AG09319 (cell line): ENCODE results near the gene XG.
"Not testable (repeated sequence)": the region's sequence is repeated elsewhere in the genome, so short reads cannot be mapped to it uniquely, and the experiment has no call there.

ENCODE experiments used
- DNase-seq: peaks from one replicate; pipeline ENCODE4 v3.0.0-alpha.2; 2010; ENCODE audit warnings: low read depth; ENCODE audit errors: extremely low read depth
- TF ChIP-seq, protein P1 (sequence below): IDR thresholded peaks from 2 replicates; pipeline ENCODE4 v1.5.1; 2011; ENCODE audit warnings: low read depth, mild to moderate bottlenecking, inconsistent platforms, low read length, moderate library complexity

XG gene

DNA sequence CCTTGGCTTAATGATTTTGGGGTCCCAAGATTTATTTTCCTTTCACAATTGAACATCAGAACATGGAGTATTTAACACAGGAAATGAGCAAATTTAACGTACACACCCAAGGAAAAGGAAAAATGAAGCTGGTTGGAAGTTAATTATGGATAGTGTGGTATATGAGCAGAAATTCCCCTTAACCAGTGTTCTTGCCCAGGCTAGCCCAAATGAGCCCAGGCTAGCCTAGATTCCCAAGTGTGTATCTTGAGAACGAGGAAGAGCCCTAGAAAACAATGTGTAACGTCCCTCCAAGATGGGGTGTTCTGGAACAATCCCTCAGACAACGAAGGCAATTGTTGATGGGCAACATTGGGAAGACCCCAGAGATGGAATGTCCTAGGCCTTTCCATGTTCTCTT is 33.7 kb downstream of the XG start:
- no peak for DNase-seq
- TF ChIP-seq, protein P1, sequence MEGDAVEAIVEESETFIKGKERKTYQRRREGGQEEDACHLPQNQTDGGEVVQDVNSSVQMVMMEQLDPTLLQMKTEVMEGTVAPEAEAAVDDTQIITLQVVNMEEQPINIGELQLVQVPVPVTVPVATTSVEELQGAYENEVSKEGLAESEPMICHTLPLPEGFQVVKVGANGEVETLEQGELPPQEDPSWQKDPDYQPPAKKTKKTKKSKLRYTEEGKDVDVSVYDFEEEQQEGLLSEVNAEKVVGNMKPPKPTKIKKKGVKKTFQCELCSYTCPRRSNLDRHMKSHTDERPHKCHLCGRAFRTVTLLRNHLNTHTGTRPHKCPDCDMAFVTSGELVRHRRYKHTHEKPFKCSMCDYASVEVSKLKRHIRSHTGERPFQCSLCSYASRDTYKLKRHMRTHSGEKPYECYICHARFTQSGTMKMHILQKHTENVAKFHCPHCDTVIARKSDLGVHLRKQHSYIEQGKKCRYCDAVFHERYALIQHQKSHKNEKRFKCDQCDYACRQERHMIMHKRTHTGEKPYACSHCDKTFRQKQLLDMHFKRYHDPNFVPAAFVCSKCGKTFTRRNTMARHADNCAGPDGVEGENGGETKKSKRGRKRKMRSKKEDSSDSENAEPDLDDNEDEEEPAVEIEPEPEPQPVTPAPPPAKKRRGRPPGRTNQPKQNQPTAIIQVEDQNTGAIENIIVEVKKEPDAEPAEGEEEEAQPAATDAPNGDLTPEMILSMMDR: no peak

DNA sequence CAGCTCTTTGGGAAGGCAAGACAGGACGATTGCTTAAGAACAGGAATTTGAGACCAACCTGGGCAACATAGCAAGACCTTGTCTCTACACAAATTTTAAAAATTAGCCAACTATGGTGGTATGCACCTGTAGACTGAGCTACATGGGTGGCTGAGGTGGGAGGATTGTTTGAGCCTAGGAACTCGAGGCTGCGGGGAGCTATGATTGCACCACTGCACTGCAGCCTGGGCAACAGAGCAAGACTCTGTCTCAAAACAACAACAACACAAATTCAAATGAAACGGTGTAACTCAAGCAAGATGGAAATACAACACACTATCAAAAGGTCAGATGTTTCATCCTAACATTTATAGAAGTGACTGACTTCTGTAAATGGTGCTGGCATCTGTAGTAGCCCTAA is 37.1 kb downstream of the XG start:
- no peak for DNase-seq
- TF ChIP-seq, protein P1: no peak

DNA sequence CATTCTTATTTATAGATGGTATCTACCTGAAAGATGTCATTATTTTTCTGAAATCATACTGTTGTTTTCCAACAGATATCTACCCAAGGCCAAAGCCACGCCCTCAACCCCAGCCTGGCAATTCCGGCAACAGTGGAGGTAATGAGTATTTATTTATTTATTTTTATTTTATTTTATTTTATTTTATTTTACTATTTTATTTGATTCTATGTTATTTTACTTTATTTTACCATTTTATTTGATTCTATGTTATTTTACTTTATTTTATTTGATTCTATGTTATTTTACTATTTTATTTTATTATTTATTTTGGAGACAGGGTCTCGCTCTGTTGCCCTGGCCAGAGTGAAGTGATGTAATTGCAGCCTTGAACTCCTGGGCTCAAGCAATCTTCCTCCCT is 37.7 kb downstream of the XG start:
- TF ChIP-seq, protein P1: no peak
- DNase-seq: no peak

DNA sequence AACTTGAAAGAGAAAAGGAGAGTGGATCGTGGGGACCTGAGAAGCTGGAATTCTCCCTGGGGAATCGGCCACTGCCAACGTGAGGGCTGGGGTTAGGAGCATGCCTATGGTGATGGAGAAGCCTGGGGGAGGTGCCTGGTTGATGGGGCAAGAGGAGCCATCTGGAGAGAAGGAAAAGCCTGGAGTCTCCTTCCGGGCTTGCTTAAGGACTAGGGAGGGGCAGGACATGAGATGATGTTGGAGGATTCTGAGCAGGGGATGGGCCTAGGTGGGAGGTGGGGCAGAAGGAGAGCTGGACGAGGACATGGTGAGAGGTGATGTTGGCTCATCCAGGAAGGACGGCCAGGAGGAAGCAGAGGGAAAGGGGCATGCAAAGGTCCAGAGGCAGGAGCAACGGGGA is 41.9 kb downstream of the XG start:
- TF ChIP-seq, protein P1: no peak
- DNase-seq: no peak

DNA sequence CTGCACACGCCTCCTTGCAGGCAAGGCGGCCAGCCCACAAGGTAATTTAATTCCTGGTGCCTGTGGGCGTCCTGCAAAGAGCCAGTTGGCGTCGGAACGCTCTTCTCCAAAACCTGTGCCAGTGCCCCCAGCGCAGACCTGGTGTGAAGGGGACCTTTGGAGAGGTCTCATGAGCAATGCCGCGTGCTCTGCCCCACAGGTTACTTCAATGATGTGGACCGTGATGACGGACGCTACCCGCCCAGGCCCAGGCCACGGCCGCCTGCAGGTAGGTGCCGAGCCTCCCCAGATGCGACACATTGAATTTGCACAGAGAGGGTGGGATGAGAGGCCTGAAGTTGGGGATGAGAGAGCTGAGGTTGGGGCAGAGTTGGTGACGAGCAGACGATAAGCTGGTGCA is 42.5 kb downstream of the XG start:
- DNase-seq: no peak
- TF ChIP-seq, protein P1: no peak

DNA sequence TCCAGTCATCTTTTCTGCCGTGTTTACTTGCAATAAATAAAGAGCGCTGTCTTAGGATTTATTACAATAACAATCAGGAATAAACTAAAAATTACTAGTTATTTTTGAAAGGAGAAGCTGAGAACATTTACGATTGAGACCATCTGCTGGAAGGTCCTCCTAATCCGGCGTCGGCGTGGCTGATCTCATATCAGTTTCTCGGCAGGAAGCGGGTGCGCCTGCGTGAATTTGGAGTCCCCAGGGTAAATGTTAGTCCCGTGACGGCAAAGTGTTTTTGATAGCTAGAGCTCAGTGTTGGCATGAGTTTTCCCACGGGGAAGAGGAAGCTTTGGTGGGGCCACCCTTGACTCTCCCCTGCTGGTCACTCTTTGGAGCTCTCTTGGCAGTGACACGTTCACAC is 45.0 kb downstream of the XG start:
- not testable (repeated sequence) for DNase-seq

DNA sequence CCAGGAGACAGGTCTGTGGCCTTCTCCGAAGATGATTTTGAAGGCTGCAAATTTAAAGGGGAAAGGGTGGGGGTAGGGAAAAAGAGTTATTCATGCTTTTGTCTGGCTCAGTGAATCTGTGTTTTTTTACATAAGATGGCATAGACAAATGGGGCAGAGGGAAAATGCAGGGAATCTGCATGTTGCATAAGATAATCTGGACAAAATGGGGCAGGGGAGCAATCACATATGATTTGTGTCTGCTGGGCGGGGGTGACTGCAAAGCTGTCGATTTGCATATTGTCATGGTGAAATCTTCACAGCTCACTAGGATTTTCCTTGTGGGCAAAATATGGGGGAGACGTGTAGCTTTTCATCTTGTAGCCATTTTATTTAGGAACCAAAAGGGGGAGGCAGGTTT is 47.5 kb downstream of the XG start:
- TF ChIP-seq, protein P1: no peak
- DNase-seq: no peak

DNA sequence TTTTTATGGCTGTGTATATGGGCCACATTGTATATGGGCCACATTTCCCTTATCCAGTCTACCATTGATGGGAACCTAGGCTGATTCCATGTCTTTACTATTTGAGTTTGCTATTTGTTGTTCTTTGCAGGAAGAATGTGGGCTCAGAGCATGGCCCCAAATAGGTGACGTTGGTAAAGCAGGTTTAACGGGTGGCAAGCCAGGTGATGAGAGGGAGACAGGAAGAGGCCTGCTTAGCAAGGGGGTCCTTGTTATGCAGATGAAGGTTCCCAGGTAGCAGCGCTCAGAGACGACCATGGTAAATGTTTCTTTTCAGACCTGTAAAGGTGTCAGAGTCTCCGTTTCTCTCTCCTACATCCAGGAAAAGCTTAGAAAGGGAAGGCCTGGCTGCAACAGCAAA is 48.1 kb downstream of the XG start:
- not testable (repeated sequence) for DNase-seq

DNA sequence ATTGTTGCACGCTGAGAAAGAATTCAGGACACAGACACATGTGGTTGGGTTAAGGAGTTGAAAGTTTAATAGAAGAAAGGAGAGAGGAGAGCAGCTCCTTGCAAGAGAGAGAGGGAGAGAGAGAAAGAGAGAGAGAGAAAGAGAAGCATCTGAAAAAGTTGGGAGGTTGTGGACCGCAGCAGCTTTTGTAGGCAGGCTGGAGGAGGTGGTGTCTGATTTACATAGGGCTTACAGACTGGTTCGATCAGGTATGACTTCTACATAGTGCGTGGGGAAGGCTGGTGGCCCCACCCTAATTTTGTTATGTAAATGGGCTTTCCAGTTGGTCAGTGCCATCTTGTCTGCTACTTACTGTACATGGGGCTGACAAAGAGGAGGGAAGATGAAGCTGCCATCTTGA is 49.4 kb downstream of the XG start:
- TF ChIP-seq, protein P1: no peak
- DNase-seq: no peak

DNA sequence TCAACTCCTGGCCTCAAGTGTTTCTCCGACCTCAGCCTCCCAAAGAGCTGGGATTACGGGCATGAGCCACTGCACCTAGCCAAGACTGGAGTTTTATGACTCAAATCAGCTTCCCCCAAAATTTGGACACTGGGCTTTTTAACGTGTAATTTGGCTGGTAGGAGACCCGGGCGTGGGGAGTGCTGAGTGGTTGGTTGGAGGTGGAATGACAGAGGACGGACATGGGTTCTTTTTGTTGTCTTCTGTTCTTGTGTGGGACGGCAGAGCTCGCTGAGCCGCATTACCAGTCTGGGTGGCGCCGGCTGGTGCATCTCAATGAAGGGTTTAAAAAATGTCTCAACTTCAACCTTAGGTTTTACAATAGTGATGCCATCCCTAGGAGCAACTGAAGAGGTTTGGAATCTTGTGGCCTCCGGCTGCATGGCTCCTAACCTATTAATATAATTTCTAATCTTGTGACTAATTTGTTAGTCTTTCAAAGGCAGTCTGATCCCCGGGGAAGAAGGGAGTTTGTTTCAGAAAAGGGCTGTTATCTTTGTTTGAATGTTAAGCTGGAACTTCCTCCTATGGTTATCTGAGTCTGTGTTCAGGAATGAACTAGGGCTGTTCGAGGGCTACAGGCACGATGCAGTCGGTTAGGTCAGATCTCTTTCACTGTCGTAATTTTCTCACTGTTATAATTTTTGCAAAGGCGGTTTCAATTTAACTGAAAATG is 50.7 kb downstream of the XG start:
- DNase-seq: not testable (repeated sequence)

DNA sequence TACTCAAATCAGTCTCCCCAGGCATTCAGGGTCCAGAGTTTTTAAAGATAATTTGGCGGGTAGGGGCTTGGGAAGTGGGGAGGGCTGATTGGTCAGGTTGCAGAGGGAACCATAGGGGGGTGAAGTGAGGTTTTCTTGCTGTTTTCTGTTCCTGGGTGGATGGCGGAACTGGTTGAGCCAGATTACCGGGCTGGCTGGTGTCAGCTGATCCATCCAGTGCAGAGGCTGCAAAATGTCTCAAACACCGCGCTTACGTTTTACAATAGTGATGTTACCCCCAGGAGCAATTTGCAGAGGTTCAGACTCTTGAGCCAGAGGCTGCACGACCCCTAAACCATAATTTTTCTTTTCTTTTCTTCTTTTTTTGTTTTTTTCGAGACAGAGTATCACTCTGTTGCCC is 51.6 kb downstream of the XG start:
- not testable (repeated sequence) for DNase-seq

DNA sequence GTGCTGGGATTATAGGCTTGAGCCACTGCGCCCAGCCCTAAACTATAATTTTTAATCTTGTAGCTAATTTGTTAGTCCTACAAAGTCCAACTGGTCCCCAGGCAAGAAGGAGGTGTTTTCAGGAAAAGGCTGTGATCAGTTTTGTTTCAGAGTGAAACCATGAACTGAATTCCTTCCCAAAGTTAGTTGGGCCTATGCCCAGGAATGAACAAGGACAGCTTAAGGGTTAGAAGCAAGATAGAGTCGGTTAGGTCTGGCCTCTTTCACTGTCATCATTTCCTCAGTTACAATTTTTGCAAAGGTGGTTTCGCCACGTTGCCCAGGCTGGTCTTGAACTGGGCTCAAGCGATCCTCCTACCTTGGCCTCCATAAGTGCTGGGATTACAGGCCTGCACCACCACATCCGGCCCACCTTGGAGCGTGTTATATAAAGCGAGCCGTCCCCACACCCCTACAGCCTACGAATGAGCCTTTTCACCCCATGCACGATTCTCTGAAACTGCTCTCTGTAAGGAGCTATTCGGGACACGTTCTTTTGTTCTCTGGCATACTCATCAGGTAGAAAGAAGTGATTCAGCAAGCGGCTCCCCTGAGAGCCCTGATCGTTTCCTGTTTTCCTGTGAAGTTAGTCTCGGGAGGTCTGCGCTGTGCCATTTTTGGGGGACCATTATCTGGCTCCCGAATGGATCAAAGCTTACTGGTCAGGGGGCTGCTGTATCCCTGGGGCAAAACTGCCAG is 52.4 kb downstream of the XG start:
- DNase-seq: not testable (repeated sequence)
